Astrocyte of the cerebellum (primary cell): Measurements from ENCODE around the gene ARHGAP42.

ENCODE experiments used
- DNase-seq: peaks from one replicate; pipeline ENCODE4 v3.0.0-alpha.2; 2011; ENCODE audit warnings: low read depth
- H3K4me3 ChIP-seq: 2 replicates; pipeline ENCODE4 v1.5.1; 2011; ENCODE audit warnings: mild to moderate bottlenecking, low read depth, low read length, moderate library complexity
- CTCF ChIP-seq: IDR thresholded peaks from 2 replicates; pipeline ENCODE4 v1.5.1; 2012; ENCODE audit warnings: low read length, low read depth, moderate library complexity, mild to moderate bottlenecking; ENCODE audit errors: missing control alignments
- in situ Hi-C: cut with HindIII; loops from 2 replicates; pipeline ENCODE4 v1.10.0; 2017; ENCODE audit warnings: low sequenced_read_pairs

Gene ARHGAP42

DNA sequence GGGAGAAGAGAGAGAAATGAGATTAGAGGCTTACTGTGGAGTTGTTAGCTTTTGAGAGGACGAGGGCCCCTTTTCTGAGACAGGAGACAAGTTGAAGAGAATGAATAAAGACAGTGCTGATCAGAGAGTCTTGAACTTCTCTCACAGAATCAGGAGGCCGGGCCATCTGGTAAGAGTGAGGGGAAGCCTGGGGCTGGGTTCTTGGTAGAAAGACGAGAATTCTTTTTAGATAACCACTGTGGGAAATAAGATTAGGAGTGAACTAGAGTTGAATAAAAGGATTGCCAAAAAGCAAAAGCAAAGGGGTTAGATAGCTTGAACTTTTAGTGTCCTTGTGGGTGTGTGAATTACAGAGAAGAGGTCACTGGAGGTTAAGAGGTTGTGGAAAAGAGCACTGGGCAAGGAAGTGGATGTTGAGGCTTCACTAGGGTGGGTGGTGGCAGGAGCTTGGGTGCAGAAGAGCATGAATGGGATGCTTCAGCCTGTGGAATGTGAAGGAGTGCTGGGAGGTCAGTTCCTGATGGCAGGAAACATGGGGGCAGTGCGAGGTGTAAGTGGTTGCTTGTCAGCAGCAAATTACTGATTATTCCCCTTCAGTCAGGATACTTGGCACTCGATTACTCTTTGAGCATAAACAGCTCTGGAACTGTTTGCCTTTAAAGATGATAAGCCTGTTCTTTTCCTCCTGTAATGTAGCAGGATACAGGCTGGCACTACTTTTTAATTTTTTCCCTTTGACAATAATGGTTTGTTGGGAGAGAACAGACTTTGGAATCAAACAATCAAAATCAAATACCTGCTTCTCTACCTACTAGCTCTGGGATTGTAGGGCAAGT lies 98.3 kb downstream of the ARHGAP42 start:
- no peak for DNase-seq
- no peak overlapping the region for H3K4me3 ChIP-seq
- no peak for TF ChIP-seq CTCF
- in situ Hi-C loops: no loop called here

DNA sequence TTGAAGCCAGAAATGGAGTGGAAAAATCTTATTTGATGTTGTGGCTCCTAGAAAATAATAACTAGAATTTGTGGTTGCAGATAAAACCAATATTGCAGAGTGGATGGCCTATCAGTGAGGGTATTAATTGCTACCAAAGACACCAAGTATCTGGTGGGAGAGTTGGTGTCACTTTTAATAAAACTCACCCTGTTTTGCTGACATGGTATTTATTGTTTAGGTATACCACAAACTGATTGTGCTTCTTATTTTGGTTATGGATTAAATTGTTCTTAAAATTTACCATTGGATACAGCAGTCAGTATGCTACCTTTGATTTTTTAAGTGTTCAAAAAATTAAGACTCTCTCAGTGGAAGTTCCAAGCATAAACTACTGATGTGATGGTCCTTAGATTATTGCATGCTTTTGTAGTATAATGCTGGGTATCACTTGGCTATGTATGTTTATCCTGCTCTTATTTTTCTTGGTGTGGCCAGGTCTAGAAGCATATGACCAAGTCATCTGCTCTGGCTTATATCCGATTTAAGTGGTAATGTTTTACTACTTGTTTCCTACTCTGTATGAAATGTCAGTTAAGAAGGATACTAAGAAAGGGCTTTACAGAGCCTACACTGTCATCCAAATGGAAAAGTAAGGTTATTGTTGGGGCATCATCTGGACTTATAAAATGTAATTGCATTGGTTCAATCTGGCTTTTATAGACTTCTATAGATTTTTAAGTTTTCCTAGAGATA lies 101.6 kb downstream of the ARHGAP42 start:
- H3K4me3 ChIP-seq: no peak overlapping the region
- no peak for TF ChIP-seq CTCF
- DNase-seq: no peak
- in situ Hi-C loops: no loop called here

- no peak overlapping the region for H3K4me3 ChIP-seq
- TF ChIP-seq CTCF: no peak
- in situ Hi-C loops: no loop called here
- no peak for DNase-seq
These were observed 102.4 kb downstream of the ARHGAP42 start for GRCh38 chr11:100789500-100789899.

DNA sequence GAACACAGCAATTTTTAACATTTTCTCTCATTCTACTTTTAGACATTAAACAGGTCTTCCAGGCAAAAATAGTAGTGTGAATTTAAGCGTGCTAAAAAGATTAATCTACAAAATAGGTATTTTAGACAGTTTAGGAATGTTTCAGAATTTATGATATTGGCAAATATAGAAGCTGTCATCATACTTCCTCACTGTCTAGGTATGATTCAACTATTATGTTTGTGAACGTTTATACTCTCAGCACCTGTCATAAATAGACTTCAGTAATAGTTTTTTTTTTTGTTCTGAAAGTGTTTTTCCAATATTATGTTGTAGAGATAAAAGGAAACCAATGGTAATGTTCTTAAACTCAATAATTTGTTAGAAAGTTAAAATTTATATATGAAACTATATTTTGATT lies 103.0 kb downstream of the ARHGAP42 start:
- in situ Hi-C loops: no loop called here

DNA sequence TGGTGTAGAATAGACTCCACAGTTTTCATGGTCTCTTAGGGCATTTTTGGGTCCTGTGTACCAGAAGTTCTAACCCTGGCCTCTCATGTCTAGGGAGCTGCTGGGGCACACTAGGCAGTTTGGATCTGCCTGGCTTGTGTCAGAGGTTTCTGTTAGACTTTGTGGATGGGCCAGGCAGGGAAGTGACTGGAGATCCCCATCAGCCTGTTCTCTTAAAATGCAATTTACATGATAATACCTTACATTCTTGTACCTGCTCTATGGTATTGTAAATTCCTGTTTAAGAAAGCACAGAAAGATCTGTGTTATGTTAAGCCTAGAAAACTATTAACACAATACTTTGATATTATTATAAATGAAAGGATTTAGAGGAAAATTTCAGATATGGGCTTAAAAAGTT lies 104.0 kb downstream of the ARHGAP42 start:
- DNase-seq: no peak
- TF ChIP-seq CTCF: no peak
- no peak overlapping the region for H3K4me3 ChIP-seq
- in situ Hi-C loops: no loop called here

More for the DNA sequence above, 103.0 kb downstream of the ARHGAP42 start:
- DNase-seq: no peak
- H3K4me3 ChIP-seq: no peak overlapping the region
- no peak for TF ChIP-seq CTCF

GRCh38 chr11:100791860-100792259 lies 104.8 kb downstream of the ARHGAP42 start:
- no peak for TF ChIP-seq CTCF
- H3K4me3 ChIP-seq: no peak overlapping the region
- in situ Hi-C loops: no loop called here
- no peak for DNase-seq
